ENCODE data around the gene COX6A1.
A peak's percentile ranks its signal among the peaks of the same experiment; 100 is the strongest.
"Not testable (repeated sequence)": the region's sequence is repeated elsewhere in the genome, so short reads cannot be mapped to it uniquely, and the experiment has no call there.

The COX6A1 gene

DNA sequence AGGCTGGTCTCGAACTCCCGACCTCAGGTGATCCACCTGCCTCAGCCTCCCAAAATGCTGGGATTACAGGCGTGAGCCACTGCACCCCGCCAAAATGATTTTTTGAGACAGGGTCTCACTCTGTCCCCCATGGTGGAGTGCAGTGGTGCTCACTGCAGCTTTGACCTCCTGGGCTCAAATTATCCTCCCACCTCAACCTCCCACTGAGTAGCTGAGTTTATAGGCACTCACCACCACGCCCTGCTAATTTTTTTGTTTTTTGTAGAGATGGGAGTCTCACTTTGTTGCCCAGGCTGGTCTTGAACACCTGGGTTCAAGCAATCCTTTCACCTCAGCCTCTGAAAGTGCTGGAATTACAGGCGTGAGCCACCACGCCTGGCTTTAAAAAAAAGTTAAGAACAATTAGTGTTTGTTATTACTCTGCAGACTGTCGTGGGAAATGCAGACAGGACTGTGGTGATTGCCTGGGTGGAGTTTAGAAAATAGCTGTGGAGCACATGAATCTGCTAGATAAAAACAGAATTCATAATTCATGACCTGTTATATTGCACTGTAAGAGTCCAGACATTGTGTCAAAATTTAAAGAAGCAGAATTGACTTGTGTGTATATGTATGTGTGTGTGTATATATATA, 9.2 kb upstream of the COX6A1 start:
- DNase-seq (ENCODE audit: low read depth, low spot score), result no peak

DNA sequence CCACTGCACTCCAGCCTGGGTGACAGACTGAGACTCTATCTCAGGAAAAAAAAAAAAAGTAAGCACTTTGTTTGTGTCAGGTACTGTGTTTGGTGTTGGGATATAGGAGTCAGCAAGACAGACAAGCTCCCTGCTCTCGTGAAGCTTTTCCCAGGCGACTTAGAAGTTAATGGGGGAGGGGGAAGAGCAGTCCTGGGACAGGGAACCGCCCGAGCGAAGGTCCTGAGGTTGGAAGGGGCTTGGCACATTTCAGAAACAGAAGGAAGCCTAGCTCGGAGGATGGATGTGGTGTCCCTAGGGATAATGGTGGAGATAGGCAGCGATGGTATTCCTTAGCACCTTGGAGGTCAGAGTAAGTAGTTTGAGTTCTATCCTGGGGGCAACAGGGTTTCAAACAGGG, 8.5 kb upstream of the COX6A1 start:
- no peak for DNase-seq (ENCODE audit: low read depth, low spot score)

DNA sequence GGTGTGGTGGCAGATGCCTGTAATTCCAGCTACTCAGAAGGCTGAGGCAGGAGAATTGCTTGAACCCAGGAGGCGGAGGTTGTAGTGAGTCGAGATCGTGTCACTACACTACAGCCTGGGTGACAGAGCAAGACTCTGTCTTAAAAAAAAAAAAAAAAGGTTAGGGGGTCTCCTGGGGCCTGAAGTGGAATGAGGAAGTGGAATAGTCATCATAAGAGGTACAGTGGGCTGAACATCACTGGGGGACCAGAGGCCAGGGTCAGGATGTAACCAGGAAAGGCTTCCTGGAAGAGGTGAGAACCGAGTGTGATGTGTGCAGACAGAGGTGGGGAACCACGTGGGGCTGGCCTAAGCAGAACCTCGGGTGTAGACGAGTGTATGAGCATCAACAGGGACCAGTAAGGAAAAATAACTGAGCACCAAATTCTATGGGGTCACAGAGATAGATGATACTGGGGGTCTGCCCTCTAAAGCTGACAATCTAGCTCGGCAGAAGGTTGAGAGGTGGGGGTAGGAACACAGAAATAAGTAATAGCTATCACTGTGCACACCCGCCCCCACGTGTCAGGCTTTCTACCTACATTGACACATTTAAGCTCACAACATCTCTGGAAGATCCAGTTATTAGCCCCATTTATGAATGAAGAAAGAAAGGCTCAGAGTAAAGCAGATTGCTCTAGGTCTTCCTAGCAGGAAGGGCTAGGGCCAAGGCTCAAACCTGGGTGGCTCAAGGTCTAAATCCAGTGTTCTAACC, 5.0 kb upstream of the COX6A1 start:
- no peak for DNase-seq (ENCODE audit: low read depth, low spot score)

DNA sequence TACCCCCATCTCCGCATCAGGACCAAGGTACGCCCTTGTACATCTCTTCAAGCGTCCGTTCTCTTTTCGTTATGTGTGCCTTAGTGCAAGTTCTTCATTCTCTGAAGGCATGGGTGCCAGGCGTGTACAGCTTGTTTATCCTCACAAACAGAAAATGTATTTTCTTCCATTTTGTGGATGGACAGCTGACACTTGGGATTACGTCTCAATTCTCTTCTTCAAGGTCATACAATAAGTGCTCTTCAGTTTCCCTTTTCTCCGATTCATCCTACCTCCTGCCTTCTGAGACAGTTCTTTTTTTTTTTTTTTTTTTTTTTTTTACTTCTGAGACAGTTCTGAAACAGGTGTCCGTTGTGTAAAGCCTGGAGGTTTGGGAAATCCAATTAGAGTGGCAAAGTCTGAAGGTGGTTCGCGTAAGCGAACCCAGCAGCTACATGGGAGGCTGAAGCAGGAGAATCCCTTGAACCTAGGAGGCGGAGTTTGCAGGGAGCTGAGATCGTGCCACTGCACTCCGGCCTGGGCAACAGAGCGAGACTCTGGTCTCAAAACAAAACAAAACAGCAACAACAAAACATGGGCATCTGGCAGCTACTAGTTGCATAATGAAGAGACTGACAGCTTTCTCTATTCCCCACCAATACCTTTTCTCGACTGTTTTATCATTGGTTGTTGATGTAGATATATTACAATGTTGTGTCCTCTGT, 734 bp downstream of the COX6A1 start:
- DNase-seq (ENCODE audit: low read depth, low spot score), result no peak

- DNase-seq (ENCODE audit: low read depth, low spot score), result peak; percentile 74
These were observed 1.8 kb downstream of the COX6A1 start for GRCh38 chr12:120439646-120440247.

DNA sequence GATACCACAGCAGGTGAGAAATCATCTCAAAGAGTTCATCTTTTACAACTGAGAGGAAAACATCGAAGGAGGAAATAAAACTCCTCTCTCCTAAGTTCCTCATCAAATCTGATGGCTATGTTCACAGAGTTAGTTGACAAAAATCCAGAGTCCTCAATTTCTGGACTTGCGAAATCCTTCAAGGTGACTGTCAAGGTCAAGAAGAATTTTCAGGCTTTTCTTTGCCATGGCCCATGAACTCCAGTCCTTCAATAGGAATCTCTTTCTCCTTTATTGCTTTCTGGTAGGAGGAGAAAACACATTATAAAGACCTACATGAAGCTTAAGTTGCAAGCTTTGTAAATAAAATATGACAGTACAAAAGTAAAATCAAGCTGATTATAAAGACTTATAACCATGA, 6.8 kb downstream of the COX6A1 start:
- no peak for DNase-seq (ENCODE audit: low read depth, low spot score)

GRCh38 chr12:120445911-120446843, 8.3 kb downstream of the COX6A1 start, which contains the start of the genes GATC and TRIAP1:
Gene GATC, plus strand, starts transcription at chr12:120446444. Its CDS starts 37 bp downstream, at chr12:120446481.
Gene TRIAP1, minus strand, starts transcription at chr12:120446384. Its CDS starts 12 bp downstream, at chr12:120446372.
- peak; percentile 95 for DNase-seq (ENCODE audit: low read depth, low spot score)

GRCh38 chr12:120446844-120447178, 8.9 kb downstream of the COX6A1 start:
- not testable (repeated sequence) for DNase-seq (ENCODE audit: low read depth, low spot score)

DNA sequence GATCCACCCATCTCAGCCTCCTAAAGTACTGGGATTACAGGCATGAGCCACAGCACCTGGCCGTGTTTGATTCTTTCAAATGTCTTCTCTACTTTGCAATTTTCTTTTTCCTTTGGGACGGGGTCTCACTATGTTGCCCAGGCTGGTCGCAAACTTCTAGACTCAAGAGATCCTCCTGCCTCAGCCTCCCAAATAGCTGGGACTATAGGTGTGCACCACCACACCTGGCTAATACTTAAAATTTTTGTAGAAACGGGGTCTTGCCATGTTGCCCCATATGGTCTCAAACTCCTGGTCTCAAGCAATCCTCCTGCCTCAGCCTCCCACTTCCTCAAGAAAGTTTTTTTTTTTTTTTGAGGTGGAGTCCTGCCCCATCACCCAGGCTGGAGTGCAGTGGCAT, 10.1 kb downstream of the COX6A1 start:
- no peak for DNase-seq (ENCODE audit: low read depth, low spot score)

DNA sequence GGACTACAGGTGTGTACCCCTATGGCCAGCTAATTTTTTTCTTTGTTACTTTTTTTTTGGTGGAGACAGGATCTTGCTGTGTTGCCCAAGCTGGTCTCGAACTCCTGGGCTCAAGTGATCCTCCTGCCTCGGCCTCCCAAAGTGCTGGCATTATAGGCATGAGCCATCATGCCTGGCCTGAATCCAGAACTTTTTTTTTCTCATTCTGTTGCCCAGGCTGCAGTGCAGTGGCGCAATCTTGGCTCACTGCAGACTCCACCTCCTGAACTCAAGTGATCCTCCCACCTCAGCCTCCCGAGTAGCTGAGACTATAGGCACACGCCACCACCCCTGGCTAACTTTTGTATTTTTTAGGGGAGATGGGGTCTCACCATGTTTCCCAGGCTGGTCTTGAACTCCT, 14.6 kb downstream of the COX6A1 start:
- DNase-seq (ENCODE audit: low read depth, low spot score), result not testable (repeated sequence)

GRCh38 chr12:120453060-120453750, 15.3 kb downstream of the COX6A1 start:
- DNase-seq (ENCODE audit: low read depth, low spot score), result no peak

DNA sequence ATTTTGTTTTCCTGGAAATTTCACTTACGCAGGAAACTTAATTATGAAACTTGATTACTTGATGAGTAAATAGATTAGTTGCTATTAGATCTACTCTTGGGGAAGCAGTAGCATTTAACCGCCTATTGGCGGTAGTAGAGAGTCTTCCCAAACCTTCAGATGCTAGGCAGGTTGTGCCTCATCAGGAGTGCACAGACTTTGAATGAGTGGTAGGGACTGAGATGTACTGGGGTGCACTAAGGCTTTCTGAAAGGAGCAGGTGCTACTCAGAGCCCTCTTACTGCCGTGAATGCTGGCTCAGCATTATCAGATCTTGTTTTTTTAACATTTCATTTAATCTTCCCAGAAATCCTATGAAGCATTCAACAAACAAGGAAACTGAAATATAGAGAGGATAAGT, 16.1 kb downstream of the COX6A1 start:
- no peak for DNase-seq (ENCODE audit: low read depth, low spot score)

DNA sequence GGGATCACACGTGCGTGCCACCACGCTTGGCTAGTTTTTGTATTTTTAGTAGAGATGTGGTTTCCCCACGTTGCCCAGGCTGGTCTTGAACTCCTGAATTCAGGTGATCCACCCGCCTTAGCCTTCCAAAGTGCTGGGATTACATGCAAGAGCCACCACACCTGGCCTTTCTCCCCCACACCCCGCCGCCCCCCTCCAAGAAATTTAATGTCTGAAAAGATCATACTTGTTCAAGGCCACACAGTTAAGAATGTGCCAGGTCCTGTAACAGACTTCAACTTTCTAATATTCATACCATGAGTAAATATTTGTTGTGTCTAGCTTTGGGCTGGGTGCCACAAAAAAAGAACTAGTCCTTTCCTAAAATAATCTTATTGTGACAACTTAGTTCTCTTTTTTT, 17.4 kb downstream of the COX6A1 start:
- no peak for DNase-seq (ENCODE audit: low read depth, low spot score)

GRCh38 chr12:120457133-120457532, 19.2 kb downstream of the COX6A1 start:
- DNase-seq (ENCODE audit: low read depth, low spot score), result no peak

DNA sequence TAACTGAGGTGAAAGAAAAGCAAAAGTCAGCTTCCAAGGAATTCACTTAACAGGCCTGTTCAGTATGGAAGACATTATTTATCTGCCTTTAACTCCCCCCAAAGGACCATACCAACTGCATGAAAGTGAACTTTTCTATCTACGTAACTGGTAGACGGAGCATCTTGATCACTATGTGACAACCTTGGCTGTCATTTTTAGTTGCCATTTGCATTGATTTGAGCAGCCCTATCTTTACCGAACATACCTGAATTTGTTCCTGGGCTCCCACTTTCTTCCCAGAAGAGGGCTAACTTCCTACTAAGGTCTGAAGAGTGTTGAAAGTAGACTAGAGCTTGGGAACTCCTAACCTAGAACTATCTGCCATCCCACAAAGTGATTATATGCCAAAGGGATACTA, 22.2 kb downstream of the COX6A1 start:
- DNase-seq (ENCODE audit: low read depth, low spot score), result no peak

DNA sequence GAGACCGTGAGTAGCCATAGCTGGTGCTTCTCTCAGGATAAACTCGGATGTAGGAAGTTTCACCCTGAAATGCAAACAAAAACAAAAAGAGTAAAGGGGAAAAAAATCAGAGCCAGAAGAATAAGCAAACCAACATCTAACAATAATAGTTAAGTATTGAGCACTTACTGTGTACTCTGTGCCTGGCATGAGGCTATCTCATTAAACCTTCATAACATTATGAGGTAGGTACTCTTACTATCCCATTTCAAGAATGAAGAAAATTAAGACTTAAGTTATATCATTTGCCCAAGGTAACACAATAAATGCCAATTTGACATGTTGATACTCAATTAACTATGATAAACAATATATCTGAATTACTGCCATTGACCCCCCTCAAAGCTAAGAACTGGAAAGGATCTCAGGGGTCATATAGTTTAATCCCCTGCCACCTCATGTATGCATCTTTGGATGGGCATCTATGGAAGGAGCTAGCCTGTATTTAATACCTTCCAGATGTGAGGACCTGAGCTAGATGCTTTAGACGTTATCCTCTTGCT, 24.3 kb downstream of the COX6A1 start:
- no peak for DNase-seq (ENCODE audit: low read depth, low spot score)

- no peak for DNase-seq (ENCODE audit: low read depth, low spot score)
These were observed 25.8 kb downstream of the COX6A1 start for GRCh38 chr12:120463712-120464111.

DNA sequence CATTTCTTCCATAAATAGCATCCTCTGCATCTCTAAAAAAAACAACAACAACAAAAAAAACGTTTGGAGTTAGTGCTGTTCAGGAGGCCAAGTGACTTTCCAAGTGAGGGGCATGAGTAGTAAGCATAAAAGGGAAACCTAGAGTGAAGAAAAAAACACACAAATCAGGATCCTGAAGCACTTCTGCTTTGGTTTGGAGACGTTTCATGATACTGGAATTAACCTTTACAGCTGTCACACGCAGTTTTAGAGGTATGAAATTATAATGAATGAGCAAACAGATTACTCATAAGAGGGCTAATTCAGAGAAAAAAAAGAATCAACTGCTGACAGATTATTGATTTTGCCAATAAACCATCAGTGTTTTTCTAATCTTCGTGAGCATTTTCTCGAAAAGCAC, 27.8 kb downstream of the COX6A1 start:
- DNase-seq (ENCODE audit: low read depth, low spot score), result no peak

DNA sequence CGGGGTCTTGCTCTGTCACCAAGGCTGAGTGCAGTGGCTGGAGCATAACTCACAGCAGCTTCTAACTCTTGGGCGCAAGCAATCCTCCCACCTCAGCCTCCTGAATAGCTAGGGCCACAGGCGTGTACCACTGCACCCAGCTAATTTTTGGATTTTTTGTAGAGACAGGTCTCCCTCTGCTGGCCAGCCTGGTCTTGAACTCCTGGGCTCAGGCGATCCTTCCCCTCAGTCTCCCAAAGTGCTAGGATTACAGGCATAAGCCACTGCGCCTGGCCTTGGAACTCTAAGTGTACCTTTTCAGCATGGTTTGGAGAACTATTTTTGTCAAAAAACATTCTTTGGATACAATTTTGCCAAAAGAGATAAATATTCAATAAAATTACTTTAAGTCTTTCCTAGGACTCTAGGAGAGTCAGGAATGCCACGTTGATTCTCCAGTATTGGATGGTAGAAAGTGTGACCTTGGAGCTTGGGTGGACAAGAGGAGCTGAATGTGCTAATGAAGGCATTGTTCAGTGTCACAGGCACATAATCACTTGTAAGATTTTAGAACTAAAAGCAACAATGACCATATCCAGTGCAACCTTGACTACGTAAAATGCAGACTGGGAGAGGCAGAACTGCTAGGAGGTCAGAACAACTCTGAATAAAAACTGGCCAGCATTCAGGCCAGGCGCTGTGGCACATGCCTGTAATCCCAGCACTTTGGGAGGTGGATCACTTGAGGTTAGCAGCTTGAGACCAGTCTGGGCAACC, 28.8 kb downstream of the COX6A1 start:
- DNase-seq (ENCODE audit: low read depth, low spot score), result peak; percentile 66

GRCh38 chr12:120467439-120467838, 29.5 kb downstream of the COX6A1 start:
- no peak for DNase-seq (ENCODE audit: low read depth, low spot score)
